ENCODE data around the gene INTS1.

INTS1 gene

GRCh38 chr7:1424041-1424440 lies 80.1 kb downstream of the INTS1 start:
- no peaks in the 10 kb centered on the region for H3K27me3 ChIP-seq (ENCODE audit: control insufficient read depth, insufficient read depth, low read length)
- peaks cover 2% of the 10 kb centered on the region for H3K4me1 ChIP-seq
- no peak overlapping the region for H3K27ac ChIP-seq
- TF ChIP-seq CTCF (IDR thresholded peaks at IDR 0.05), result no peak
- no peaks in the 10 kb centered on the region for H3K36me3 ChIP-seq (ENCODE audit: control insufficient read depth, insufficient read depth, low read length)
- no peak overlapping the region for H2AFZ ChIP-seq
- H3K79me2 ChIP-seq, result no peaks in the 10 kb centered on the region
- no peak overlapping the region for H3K4me3 ChIP-seq (ENCODE audit: low read depth, low read length)
- no peaks in the 10 kb centered on the region for H3K9me3 ChIP-seq (ENCODE audit: control insufficient read depth, low read length)
- H3K9ac ChIP-seq, result no peak overlapping the region
- no peak overlapping the region for H3K4me2 ChIP-seq (ENCODE audit: low read length)

GRCh38 chr7:1423264-1423811 lies 80.9 kb downstream of the INTS1 start:
- Histone ChIP-seq H3K4me2 (ENCODE audit: low read length) (no peak overlapping the region), H3K9ac (no peak overlapping the region), H3K4me3 (ENCODE audit: low read depth, low read length) (no peak overlapping the region), H3K36me3 (ENCODE audit: control insufficient read depth, insufficient read depth, low read length) (no peaks in the 10 kb centered on the region), H3K27ac (no peak overlapping the region), H2AFZ (no peak overlapping the region), H3K79me2 (no peaks in the 10 kb centered on the region), H3K27me3 (ENCODE audit: control insufficient read depth, insufficient read depth, low read length) (no peaks in the 10 kb centered on the region), H3K4me1 (peaks cover 2% of the 10 kb centered on the region), H3K9me3 (ENCODE audit: control insufficient read depth, low read length) (no peaks in the 10 kb centered on the region)
- TF ChIP-seq CTCF (IDR thresholded peaks at IDR 0.05), result no peak

GRCh38 chr7:1422512-1423263 lies 81.5 kb downstream of the INTS1 start:
- TF ChIP-seq CTCF (IDR thresholded peaks at IDR 0.05), result no peak
- Histone ChIP-seq H3K79me2 (no peaks in the 10 kb centered on the region), H3K27me3 (ENCODE audit: control insufficient read depth, insufficient read depth, low read length) (no peaks in the 10 kb centered on the region), H3K36me3 (ENCODE audit: control insufficient read depth, insufficient read depth, low read length) (no peaks in the 10 kb centered on the region), H3K4me3 (ENCODE audit: low read depth, low read length) (no peak overlapping the region), H3K9ac (no peak overlapping the region), H3K9me3 (ENCODE audit: control insufficient read depth, low read length) (no peaks in the 10 kb centered on the region), H3K27ac (no peak overlapping the region), H3K4me1 (peaks cover 2% of the 10 kb centered on the region), H3K4me2 (ENCODE audit: low read length) (no peak overlapping the region), H2AFZ (no peak overlapping the region)

DNA sequence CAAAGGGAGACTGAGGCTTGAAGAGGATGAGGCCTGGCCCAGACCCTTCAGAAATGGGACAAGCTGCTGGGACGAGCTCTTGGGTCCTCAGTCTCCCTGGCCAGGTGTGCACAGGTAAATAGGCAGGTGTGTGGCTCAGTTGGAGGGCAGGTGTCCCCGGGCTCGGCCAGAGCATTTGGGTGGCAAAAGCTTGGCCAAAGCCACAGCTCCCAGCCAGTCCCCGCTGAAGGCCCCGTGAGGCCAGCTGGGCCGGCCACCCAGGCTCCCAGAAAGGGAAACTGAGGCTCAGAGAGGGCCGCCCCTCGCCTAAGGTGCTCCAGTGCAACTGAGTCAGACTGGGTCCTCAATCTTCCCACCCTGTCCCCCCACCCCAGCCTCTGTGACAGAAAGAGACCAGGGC lies 82.2 kb downstream of the INTS1 start:
- Histone ChIP-seq H3K9ac (no peak overlapping the region), H3K79me2 (no peaks in the 10 kb centered on the region), H3K27ac (no peak overlapping the region), H3K4me1 (peaks cover 2% of the 10 kb centered on the region), H3K36me3 (ENCODE audit: control insufficient read depth, insufficient read depth, low read length) (no peaks in the 10 kb centered on the region), H3K4me2 (ENCODE audit: low read length) (no peak overlapping the region), H3K4me3 (ENCODE audit: low read depth, low read length) (no peak overlapping the region), H2AFZ (no peak overlapping the region), H3K27me3 (ENCODE audit: control insufficient read depth, insufficient read depth, low read length) (no peaks in the 10 kb centered on the region), H3K9me3 (ENCODE audit: control insufficient read depth, low read length) (no peaks in the 10 kb centered on the region)
- TF ChIP-seq CTCF (IDR thresholded peaks at IDR 0.05), result no peak

Measured in parathyroid adenoma (tissue), 2 donors.